GM18520 (cell line): ENCODE data around the gene EIF1.
"Not testable (repeated sequence)": the region's sequence is repeated elsewhere in the genome, so short reads cannot be mapped to it uniquely, and the experiment has no call there.

Experiments used
- ATAC-seq: cut with Tn5 transposase; IDR thresholded peaks from one replicate; pipeline ENCODE4 v1.9.1; 2021; ENCODE audit not compliant: unreplicated experiment

The EIF1 gene

DNA sequence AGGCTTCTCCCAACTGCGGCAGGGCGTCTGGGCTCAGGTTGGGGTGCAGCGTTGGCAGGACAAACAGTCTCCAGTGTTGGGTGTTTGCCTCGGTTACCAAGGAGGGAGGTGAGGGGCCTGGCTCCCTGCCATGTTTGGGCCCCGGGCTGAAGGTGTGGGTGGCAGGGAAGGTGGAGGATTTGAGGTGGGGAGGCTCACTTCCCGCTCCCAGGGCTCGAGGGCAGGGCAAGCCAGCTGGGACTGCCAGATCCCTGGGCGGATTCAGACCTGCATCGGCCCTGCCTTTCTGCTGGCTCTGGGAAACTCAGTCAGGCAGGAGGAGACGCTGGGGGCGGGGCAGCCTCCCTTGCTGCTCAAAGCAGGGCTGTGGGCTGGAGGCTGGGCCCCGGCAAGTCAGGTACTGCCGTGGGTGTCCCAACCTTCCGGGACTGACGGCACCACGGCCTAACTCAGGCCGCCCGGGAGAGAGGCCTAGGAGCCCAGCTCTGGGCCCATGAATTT, 33.0 kb upstream of the EIF1 start:
- no peak for ATAC-seq

DNA sequence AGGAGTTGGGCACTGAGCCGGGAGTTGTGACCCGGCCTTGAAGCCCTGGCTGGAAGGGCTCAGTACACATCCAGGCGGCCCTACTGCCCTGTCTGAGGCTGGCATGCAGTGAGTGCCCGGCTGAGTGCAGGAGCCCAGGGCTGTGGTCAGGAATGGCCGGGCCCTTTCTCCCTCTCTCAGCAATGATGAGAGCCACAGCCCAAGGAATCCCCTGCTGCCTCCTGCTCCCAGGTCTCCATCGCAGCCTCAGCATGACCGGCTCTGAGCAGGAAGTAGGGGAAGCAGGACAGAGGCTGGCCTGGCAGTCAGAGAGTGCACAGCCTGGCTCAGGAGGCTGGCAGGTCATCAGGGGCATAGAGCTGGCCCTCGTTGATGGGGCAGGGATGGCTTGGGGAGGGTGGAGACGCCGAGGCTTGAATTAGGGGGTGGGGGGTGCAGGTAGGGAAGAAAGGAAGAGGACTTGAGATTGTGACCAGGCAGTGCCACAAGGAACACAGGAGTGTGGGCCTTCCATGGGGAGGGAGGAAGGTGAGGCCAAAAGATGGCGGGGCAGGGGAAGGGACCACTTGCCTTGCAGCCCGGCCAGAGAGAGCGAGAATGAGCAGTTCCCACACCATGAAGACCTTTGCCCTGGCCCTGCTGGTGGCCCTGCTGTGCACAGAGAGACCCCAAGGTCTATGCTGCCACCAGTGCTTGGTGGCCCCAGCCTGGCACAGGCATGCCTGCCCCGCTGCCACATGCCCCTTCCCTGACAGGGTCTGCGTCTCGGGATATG, 32.2 kb upstream of the EIF1 start:
- ATAC-seq, result no peak

DNA sequence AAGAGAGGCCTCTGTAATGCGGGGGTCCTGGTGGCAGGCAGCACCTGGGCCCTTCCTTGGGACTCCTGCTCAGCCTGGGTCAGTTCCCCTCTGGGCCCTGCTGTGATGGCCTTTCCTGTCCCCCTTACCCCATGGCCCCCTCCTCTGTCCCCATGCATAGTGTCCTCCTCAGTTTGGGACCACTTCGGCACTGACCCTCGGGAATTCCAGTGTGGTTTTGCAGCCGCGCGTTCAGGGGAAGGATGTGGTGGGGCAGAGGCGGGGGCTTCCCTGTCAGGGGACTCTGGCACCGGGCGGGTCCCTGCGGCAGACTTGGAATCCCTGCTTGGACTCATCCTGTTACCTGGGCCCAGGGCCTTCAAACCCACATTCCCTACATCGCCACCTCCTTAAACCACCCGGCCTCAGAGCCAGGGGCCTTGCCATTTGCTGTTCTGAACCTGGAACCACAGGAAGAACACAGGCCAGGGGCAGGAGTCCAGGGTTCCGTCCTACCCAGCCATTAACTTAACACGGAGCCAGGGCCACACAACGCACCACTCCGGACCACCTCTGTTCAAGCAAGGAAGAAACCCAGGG, 31.4 kb upstream of the EIF1 start:
- no peak for ATAC-seq

DNA sequence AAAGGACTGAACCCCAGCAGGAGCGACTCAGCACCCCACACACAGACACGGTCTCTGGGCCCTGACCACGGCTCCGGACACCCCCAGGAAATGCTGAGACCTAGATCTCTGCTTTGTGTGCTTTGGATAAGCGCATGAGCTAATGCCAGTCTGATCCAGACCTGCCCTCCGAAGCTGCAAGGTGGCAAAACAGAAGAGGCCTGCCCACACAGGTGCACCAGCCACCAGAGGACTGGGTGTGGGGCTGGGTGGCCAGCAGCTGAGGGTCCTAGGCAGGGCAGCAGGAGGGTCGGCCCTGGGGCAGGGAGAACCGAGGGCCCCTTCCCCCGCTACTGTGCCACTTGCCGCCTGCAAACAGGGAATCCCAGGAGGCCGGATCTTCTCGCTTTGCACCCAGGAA, 30.7 kb upstream of the EIF1 start:
- no peak for ATAC-seq

DNA sequence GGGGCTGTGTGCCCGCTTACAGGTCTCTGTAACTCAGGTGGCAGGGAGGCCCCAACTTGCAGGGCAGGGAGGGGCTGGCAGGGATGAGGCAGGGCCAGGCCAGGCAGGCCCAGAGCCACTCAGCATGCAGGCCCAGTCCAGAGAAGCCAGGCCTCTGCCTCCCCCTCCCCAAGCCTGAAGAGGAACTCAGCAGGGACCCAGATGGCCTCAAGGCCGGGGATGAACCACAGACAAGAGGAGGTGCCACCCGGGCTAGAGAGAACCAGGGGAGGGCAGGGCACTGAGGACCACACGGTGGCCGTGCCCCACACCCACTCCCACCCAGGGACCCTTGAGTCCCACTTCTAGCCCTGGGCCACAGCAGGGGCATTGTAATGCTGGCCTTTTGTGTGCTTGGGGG, 29.8 kb upstream of the EIF1 start:
- no peak for ATAC-seq

DNA sequence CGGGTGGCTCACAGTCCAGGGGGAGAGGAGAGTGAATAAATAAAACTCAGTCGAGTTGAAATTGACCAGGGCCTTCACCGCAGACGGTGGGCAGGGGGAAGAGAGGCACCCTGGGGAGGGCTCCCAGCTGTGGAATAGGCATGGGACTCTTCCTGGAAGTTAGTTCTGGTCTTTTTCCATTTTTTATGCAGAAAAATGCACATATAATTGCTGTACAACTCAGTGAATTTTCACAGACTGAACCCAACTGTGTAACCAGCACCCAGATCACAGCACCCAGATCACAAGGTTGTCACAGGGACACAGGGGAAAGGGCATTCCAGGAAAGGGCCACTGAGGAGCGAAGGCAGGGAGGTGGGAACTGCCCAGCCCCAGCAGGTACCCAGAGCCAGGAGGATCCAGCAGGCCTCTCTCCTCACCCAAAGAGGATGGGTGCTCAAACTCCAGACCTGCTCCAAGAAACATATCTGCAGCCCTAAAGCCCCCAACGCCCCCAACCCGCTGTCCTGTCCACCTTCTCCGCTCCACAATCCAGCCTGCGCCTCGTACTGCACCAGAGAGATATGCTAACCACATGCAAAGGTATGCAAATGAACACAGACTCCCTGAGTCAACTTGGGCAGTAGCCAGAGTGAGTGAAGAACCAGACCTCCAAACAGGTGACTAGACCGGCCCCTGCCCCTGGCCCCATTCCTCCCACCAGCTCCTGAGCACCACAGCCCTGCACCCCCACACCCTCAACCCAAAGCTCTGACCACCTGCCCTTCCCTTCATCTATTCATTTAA, 29.1 kb upstream of the EIF1 start:
- no peak for ATAC-seq

DNA sequence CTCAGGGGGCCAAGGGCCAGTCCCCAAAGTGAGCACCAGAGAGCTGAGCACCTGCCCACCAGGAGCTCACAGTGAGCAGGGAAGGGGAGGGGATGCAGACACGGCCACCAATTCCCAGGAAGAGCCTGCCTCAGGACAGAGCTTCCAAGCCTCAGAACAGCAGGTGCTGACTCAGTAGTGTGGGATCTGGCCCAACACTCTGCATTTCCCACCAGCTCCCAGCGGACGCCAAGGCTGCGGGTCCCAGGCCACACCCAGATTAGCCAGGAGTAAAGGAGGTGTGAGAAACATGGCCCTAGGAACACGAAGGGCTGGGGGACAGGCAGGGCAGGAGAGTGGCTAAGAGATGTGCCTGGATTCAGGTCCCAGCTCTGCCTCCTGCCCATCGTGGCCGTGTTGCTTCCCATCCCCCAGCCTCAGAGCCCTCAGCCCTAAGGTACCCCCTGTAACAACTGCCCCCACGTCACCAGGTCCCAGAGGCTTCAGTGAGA, 28.4 kb upstream of the EIF1 start:
- ATAC-seq, result no peak

DNA sequence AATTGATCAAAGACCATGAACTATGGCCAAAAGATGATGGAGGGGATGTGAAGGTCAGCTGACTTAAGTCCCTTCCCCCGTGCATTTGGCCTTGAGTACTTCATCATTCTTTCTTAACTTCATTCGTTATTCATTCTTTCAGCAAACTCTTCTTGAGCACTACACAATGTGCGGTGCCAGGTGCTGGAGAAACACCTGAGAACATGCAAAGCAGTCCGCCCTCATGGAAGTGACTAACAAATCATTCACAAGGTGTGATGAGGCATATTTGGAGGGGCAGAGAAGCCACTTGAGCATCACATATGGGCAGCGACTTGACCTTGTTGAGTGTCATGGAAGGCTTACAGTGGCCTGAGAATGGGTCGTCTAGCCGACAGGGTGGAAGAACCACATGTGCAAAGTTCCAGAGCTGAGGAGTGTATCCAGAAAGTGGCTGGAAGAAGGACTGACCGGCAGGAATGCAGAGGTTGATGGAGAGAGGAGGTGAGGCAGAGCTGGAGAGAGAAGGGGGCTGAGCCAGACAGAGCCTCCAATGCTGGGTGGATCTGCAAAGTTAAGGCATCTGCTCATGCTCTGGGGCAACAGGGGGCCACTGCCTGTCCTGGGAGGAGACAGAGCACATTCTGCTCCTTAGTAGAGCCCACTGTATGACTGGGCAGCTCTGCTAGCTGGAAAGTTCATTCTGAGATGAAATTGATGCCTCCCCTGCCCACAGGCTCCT, 25.1 kb upstream of the EIF1 start:
- ATAC-seq, result no peak

DNA sequence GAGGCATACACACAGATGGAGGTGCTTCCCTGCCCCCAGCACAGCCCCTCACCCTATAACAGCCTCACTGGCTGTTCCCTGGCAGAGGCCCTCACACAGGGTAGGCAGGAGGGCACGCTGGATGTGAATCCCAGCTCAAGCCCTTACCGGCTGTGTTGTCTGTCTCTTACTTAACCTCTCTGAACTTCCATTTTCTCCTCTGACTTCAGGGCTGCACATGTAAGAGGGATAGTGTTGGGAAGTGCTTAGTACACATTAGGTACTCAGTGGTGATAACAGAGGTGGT, 24.6 kb upstream of the EIF1 start:
- no peak for ATAC-seq

DNA sequence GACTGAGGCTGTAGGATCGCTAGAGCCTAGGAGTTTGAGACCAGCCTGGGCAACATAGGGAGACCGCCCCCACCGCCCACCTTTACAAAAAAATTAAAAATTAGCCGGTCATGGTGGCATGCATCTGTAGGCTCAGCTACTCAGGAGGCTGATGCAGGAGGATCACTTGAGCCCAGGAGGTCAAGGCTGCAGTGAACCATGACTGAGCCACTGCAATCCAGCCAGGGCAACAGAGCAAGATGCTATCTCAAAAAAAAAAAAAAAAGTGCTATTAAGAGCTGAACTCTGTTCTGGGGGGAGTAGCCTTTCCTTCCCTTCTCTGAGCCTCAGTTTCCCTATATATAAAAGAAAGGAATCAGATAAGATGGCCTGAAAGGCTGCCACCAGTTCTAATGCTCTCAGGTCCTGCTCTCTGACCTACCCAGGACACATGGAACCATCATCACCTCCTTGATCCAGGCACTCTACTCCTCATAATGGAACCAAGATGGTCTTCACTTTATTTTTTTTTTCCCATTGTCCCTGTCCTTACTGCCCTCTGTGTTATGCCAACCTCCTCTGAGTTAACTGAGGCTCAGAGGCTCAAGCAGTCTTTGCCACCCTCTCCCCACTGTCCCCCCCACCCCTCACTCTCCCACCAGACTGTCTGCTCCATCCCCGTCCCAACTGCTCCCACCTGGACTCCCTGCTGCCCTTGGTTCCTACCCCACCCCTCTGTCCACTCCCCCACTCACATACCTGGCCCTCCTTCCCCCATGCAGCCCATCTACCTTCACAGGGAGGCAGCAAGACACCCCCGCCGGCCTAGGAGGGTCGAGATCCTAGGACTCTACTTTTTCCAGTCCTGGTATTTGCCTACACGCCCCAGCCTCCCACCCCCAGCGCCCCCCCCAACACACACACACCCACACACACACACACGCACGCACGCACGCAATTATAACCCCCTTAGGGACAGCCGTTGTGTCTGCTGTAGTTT, 23.8 kb upstream of the EIF1 start:
- no peak for ATAC-seq

DNA sequence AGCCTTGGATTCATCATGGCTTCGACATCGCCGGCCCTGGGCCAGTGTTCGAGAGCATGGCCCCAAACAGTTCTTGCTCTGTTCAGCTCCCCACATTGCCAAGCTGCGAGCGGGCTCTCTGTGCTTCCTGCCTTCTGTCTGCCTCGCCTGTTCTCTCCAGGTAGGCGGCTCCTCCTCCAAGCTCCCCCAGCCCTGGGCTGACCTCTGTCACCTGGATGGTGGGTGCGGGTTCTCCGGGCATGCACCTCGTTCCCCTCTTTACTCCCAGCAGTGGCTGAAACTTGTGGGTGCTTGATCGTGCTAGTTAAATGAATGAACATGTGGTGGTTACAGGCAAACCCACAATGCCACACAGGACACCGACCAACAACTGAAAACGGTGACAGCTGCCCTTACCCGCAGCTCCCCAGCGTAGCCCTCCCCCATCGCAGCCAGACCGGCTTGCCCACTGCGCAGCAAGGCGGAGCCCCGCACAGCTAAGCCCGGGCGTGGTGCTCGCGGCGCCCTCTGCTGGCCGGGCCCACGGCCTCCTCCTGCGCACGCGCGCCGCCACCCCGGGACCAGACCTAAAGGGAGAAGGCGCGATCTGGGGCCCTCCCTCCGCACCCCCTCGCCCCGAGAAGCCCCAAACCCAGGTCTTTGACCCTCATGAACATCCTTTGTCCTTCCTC, 23.0 kb upstream of the EIF1 start:
- ATAC-seq, result peak; percentile 41

DNA sequence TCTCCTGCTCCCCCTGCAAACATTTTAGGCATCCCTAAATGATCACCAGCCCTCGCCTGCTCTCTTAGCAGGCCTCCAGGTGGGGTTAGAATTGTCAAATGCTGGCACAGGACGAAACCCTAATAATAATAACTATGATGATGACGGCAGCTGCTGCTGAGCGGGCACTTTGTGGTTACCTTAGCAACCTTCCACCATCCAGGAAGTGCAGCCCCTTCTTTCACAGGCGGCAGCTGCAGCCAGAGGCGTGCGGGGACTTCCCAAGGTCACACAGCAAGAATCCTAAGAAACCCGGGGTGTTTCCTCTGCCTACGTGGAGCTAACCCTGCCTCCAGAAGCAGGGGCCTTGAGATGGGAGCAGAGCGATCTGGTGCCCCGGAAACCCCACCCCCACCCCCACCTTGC, 22.4 kb upstream of the EIF1 start:
- no peak for ATAC-seq

DNA sequence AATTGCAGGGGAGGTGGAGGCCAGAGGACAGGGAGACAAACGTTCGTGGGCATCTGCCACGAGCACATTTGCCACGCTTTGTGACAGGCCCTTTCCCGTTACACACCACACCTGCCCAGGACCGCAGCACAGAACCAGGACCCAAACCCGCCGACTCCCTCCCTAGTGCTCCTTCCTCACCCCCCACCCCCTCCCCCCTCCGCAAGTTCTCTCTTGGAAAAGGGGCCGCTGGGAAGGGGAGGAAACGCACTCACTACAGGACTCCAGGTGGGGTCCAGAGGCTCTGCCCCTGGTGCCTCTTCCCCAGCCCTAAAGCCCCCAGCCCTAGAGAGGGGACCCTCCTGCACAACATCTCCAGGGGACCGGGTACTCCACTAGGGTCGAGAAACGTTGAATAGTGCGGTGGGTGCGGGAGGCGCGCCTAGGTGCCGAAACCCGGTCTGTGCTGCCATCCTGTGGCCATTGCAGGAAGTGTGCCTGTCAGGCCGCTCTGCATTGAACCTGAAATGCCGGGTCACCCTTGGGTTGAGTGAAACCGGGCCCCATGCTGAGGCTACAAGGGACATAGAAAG, 21.9 kb upstream of the EIF1 start:
- peak; percentile 42 for ATAC-seq

DNA sequence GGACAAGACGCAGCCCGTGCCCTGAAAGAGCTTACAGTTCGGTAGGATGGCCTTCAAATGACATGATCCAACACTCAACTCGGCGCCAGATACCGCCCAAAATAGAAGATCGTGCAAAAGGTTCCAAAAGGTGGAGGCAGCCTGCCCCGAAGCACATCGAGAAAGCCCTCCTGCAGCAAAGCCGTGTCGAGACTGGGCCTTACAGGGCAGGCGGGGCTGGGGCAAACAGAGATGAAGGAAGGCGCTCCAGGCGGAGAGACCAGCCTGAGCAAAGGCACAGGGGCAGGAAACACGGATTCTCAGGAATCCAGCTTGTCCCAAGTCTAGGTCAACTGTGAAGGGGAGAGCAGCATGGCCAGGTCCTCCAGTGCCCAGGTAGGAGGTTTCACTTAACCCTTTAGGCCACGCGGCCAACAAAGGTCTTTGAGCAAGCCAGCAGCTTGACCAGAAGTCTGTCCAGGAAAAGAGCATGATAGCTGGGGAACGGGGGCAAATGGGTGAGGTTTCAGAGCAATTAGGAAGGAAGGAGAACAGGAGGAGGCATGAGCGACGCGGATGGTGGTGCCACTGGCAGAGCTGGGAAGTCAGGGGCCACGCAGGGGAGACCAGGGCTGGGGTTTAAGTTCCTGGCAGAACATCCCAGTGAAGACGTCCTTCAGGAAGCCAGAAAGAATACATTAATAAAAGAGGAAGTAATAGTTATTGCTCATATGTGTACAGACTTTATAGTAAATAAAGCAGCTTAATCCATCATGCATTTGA, 21.2 kb upstream of the EIF1 start:
- ATAC-seq, result no peak

DNA sequence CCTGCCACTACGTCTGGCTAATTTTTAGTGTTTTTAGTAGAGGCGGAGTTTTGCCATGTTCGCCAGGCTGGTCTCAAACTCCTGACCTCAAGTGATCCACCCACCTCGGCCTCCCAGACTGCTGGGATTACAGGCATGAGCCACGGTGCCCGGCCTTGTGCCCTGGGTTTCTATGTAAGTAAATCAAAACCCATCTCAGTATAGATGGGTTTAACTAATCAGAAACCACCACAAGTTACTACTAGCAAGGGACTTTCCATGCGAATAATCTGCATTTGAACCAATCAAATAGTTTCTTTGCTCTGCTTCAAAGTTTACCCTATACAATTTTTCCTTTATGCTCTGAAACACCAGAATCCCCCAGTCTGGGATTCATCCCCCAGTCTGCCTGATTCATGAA, 16.5 kb upstream of the EIF1 start:
- ATAC-seq, result no peak

DNA sequence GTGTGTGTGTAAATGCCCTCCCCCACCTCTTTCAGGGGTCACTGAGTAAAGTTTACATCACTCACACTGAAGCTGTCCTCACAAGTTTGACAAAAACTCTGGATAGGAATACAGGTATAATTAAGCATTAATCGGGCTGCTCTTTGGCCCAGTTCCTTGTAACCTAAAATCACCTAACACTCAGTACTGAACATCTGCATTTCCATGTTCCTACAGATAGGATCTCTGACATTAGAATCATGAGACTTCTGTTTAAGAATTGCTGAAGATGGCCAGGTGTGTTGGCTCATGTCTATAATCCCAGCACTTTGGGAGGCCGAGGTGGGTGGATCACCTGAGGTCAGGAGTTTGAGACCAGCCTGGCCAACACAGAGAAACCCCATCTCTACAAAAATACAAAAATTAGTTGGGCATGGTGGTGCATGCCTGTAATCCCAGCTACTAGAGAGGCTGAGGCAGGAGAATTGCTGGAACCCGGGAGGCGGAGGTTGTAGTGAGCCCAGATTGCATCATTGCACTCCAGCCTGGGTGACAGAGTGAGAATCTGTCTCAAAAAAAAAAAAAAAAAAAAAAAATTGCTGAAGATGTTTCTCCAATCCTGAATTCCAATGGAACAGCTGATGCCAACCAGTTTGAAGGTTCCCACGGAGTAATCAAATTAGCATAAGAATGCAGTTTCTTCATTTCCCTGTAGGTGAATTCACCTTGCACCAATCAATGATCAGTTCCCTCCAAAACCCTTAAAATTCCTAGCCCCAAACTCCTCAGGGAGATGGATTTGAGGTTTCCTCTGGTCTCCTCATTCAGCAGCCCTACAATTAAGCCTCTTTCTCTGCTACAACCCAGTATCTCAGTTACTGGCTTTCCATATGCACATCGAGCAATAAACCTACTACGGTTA, 13.3 kb upstream of the EIF1 start:
- ATAC-seq, result not testable (repeated sequence)

DNA sequence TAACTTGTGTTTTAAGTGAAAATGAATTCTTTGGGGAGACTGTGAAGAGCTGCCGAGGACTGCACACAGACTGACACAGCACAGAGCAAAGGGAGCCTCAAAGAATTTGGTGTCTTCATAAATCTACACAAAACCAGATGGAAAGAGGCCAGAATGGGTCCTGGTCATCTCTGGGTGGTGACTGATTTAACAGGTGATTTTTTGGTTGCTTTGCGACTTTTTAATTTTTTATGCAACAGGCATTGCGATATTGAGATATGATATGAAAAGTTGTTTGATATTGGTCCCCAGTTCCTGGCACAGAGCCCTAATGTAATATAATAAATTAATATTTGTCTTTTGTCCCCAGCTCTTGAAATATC, 12.6 kb upstream of the EIF1 start:
- no peak for ATAC-seq
